Kidney epithelial cell (primary cell): ENCODE results near the gene FRMPD1. TPM values are rescaled to one million over a fixed set of nuclear protein-coding genes. Genes with fewer than 3 reads are reported as not detected.

Experiments
- DNase-seq: peaks from one replicate; pipeline ENCODE4 v3.0.0-alpha.2; 2010; ENCODE audit warnings: low read depth
- H3K27me3 ChIP-seq: 2 replicates; pipeline ENCODE4 v1.6.0; 2011; ENCODE audit warnings: low read length; ENCODE audit not compliant: control insufficient read depth, insufficient read depth
- H3K36me3 ChIP-seq: 2 replicates; pipeline ENCODE4 v1.5.1; 2011; ENCODE audit warnings: low read length; ENCODE audit not compliant: control insufficient read depth, insufficient read depth
- H3K4me3 ChIP-seq: 2 replicates; pipeline ENCODE4 v1.5.1; 2011; ENCODE audit warnings: low read depth, mild to moderate bottlenecking, control low read depth, low read length
- CTCF ChIP-seq: IDR thresholded peaks from 2 replicates; pipeline ENCODE4 v1.5.1; 2011; ENCODE audit warnings: mild to moderate bottlenecking, moderate library complexity, low read length, control low read depth, inconsistent platforms; ENCODE audit not compliant: insufficient read depth, poor library complexity, severe bottlenecking
- total RNA-seq: library from RNA; depleted of rRNA; stranded (reverse); fragments of >200 nt; gene quantifications from 2 replicates; pipeline ENCODE4 v1.2.3, GENCODE V29; 2015

The FRMPD1 gene
- total RNA-seq, 1 donor from 2014 or later = 0.04 TPM

GRCh38 chr9:37730839-37731238, 80.1 kb downstream of the FRMPD1 start:
- no peak overlapping the region for H3K4me3 ChIP-seq
- TF ChIP-seq CTCF = no peak
- DNase-seq = no peak
- H3K27me3 ChIP-seq = peaks cover 5% of the 10 kb centered on the region
- H3K36me3 ChIP-seq = no peaks in the 10 kb centered on the region

GRCh38 chr9:37732086-37732741, 81.5 kb downstream of the FRMPD1 start:
- no peak for DNase-seq
- Histone ChIP-seq H3K4me3 (no peak overlapping the region), H3K27me3 (peaks cover 5% of the 10 kb centered on the region), H3K36me3 (no peaks in the 10 kb centered on the region)
- no peak for TF ChIP-seq CTCF

- DNase-seq = no peak
- H3K4me3 ChIP-seq = no peak overlapping the region
- H3K27me3 ChIP-seq = peaks cover 5% of the 10 kb centered on the region
- no peak for TF ChIP-seq CTCF
- H3K36me3 ChIP-seq = no peaks in the 10 kb centered on the region
Observed at GRCh38 chr9:37732952-37733351, 82.2 kb downstream of the FRMPD1 start.

GRCh38 chr9:37739222-37739621, 88.5 kb downstream of the FRMPD1 start:
- no peak for TF ChIP-seq CTCF

GRCh38 chr9:37740128-37740527, 89.4 kb downstream of the FRMPD1 start:
- no peak for TF ChIP-seq CTCF
- no peak overlapping the region for H3K4me3 ChIP-seq
- DNase-seq = no peak
- H3K27me3 ChIP-seq = no peaks in the 10 kb centered on the region
- H3K36me3 ChIP-seq = no peaks in the 10 kb centered on the region

More at GRCh38 chr9:37739222-37739621, 88.5 kb downstream of the FRMPD1 start:
- Histone ChIP-seq H3K27me3 (no peaks in the 10 kb centered on the region), H3K36me3 (no peaks in the 10 kb centered on the region), H3K4me3 (no peak overlapping the region)
- DNase-seq = no peak

- Histone ChIP-seq H3K4me3 (no peak overlapping the region), H3K27me3 (no peaks in the 10 kb centered on the region), H3K36me3 (no peaks in the 10 kb centered on the region)
- no peak for TF ChIP-seq CTCF
- DNase-seq = no peak
Observed at GRCh38 chr9:37740631-37741328, 90.0 kb downstream of the FRMPD1 start.
